OCI-LY1 (cell line): ENCODE measurements around the gene WSCD2.

Source experiments
- H2AFZ ChIP-seq: fragments of 200-600 bp; sonication (generic), shearing (Covaris generic); 2 replicates; pipeline ENCODE4 v1.6.0; 2014; ENCODE audit warnings: antibody characterized with exemption, mild to moderate bottlenecking, low read length
- H3F3A ChIP-seq: fragments of 200-600 bp; sonication (generic), shearing (Covaris generic); 2 replicates; pipeline ENCODE4 v1.6.0; 2014; ENCODE audit warnings: mild to moderate bottlenecking, antibody characterized with exemption, low read length, moderate library complexity; ENCODE audit not compliant: insufficient read depth
- H3K27ac ChIP-seq: fragments of 200-600 bp; sonication (generic); 2 replicates; pipeline ENCODE4 v1.5.1; 2014; ENCODE audit warnings: low read length, mixed run types, mild to moderate bottlenecking, low read depth; ENCODE audit not compliant: poor library complexity, severe bottlenecking
- H3K27me3 ChIP-seq: fragments of 200-600 bp; sonication (generic); 2 replicates; pipeline ENCODE4 v1.6.0; 2014; ENCODE audit warnings: antibody characterized with exemption, mild to moderate bottlenecking, low read length, moderate library complexity; ENCODE audit not compliant: insufficient read depth
- H3K36me3 ChIP-seq: fragments of 200-600 bp; sonication (generic); 2 replicates; pipeline ENCODE4 v1.6.1; 2014; ENCODE audit warnings: mild to moderate bottlenecking, antibody characterized with exemption, low read length, moderate library complexity, mixed read lengths; ENCODE audit not compliant: insufficient read depth
- H3K4me1 ChIP-seq: fragments of 200-600 bp; sonication (generic); 2 replicates; pipeline ENCODE4 v1.5.1; 2014; ENCODE audit warnings: mild to moderate bottlenecking, low read length, moderate library complexity; ENCODE audit not compliant: insufficient read depth, severe bottlenecking
- H3K4me2 ChIP-seq: fragments of 200-600 bp; sonication (generic), shearing (Covaris generic); 2 replicates; pipeline ENCODE4 v1.6.1; 2014; ENCODE audit warnings: low read length
- H3K4me3 ChIP-seq: fragments of 200-600 bp; sonication (generic); 2 replicates; pipeline ENCODE4 v1.5.1; 2014; ENCODE audit warnings: low read length, low read depth, mild to moderate bottlenecking, mixed read lengths; ENCODE audit not compliant: poor library complexity, severe bottlenecking
- H3K79me2 ChIP-seq: fragments of 200-600 bp; shearing (Covaris generic); 2 replicates; pipeline ENCODE4 v1.6.1; 2016; ENCODE audit warnings: mixed run types, low read length, mixed read lengths; ENCODE audit not compliant: insufficient read depth
- H3K9ac ChIP-seq: fragments of 200-600 bp; sonication (generic), shearing (Covaris generic); 2 replicates; pipeline ENCODE4 v1.6.1; 2014; ENCODE audit warnings: mild to moderate bottlenecking, low read length, mixed read lengths
- H3K9me2 ChIP-seq: fragments of 200-600 bp; sonication (generic), shearing (Covaris generic); 2 replicates; pipeline ENCODE4 v1.6.1; 2014; ENCODE audit warnings: low read depth, mild to moderate bottlenecking, low read length, mixed read lengths
- H3K9me3 ChIP-seq: fragments of 200-600 bp; shearing (Covaris generic); 2 replicates; pipeline ENCODE4 v1.6.1; 2014; ENCODE audit warnings: low read length, mixed read lengths
- H4K20me1 ChIP-seq: fragments of 200-600 bp; sonication (generic), shearing (Covaris generic); 2 replicates; pipeline ENCODE4 v1.6.0; 2016; ENCODE audit warnings: mild to moderate bottlenecking, low read length; ENCODE audit not compliant: insufficient read depth
- CTCF ChIP-seq: fragments of 200-600 bp; sonication (generic), shearing (Covaris generic); IDR thresholded peaks from 2 replicates; pipeline ENCODE4 v1.5.1; 2017; ENCODE audit warnings: mild to moderate bottlenecking, antibody characterized with exemption, low read length, moderate library complexity, mixed read lengths
- EZH2 ChIP-seq: fragments of 200-600 bp; sonication (generic), shearing (Covaris generic); IDR thresholded peaks from 2 replicates; pipeline ENCODE4 v1.8.0; 2017; ENCODE audit warnings: borderline replicate concordance, mixed run types, mild to moderate bottlenecking, antibody characterized with exemption, low read length, moderate library complexity, mixed read lengths

The WSCD2 gene

GRCh38 chr12:108196921-108197320 is 67.8 kb downstream of the WSCD2 start:
- Histone ChIP-seq H3F3A (no peaks in the 10 kb centered on the region), H3K27ac (no peak overlapping the region), H3K36me3 (no peaks in the 10 kb centered on the region), H3K9me3 (no peaks in the 10 kb centered on the region), H3K4me3 (no peak overlapping the region), H3K4me2 (no peak overlapping the region), H3K4me1 (no peaks in the 10 kb centered on the region), H3K79me2 (no peaks in the 10 kb centered on the region), H4K20me1 (no peaks in the 10 kb centered on the region), H3K27me3 (no peaks in the 10 kb centered on the region), H3K9me2 (no peaks in the 10 kb centered on the region), H3K9ac (no peak overlapping the region), H2AFZ (no peak overlapping the region)
- no peak for TF ChIP-seq CTCF
- no peak for TF ChIP-seq EZH2

DNA sequence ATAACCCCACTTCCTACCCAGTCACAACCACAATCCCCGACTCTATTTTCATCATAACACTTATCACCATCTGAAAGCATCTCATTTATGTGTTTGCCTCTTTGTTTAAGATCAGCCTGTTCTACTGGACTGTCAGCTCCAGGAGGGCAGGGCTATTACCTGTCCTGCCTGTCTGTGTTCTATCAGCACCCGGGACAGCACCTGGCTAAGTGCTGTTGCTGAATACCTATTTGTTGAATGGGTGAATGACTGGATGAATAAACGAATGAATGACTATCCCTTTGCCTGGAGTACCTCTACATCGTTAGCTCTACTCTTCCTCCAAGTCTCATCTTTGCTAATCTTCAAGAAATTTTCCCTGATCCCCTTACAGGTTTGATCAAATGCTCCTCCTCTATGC is 69.0 kb downstream of the WSCD2 start:
- no peaks in the 10 kb centered on the region for H3F3A ChIP-seq
- H3K9ac ChIP-seq, result no peak overlapping the region
- H3K36me3 ChIP-seq, result no peaks in the 10 kb centered on the region
- H3K4me3 ChIP-seq, result no peak overlapping the region
- no peaks in the 10 kb centered on the region for H3K9me3 ChIP-seq
- H2AFZ ChIP-seq, result no peak overlapping the region
- H3K4me2 ChIP-seq, result no peak overlapping the region
- H3K9me2 ChIP-seq, result no peaks in the 10 kb centered on the region
- H3K27me3 ChIP-seq, result no peaks in the 10 kb centered on the region
- H4K20me1 ChIP-seq, result no peaks in the 10 kb centered on the region
- no peak for TF ChIP-seq CTCF
- no peak for TF ChIP-seq EZH2
- no peaks in the 10 kb centered on the region for H3K4me1 ChIP-seq
- H3K27ac ChIP-seq, result no peak overlapping the region
- no peaks in the 10 kb centered on the region for H3K79me2 ChIP-seq

DNA sequence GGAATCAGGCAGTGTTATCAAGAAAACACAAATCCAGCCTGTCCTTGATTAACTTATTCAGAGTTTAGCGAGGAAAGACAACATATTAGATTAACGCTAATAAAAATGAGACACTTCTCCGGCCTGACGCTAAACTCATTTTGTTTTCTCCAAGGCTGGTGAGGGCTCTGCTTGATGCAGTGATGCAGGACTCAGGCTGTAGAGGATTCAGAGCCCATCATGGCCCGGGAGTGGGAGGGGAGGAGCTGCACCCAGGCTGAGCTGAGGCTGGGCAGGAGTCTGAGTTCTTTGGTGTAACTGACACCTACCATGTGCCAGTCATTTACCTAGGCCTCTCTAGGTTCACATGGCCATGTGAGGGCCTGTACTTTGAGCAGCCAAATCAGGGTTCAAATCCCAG is 70.0 kb downstream of the WSCD2 start:
- no peak overlapping the region for H2AFZ ChIP-seq
- H3K4me3 ChIP-seq, result no peak overlapping the region
- no peaks in the 10 kb centered on the region for H3K4me1 ChIP-seq
- H3K9ac ChIP-seq, result no peak overlapping the region
- no peaks in the 10 kb centered on the region for H3K9me3 ChIP-seq
- no peak overlapping the region for H3K27ac ChIP-seq
- H3K36me3 ChIP-seq, result no peaks in the 10 kb centered on the region
- no peaks in the 10 kb centered on the region for H3K9me2 ChIP-seq
- H3K79me2 ChIP-seq, result no peaks in the 10 kb centered on the region
- TF ChIP-seq CTCF (no peak), EZH2 (no peak)
- no peaks in the 10 kb centered on the region for H3F3A ChIP-seq
- H4K20me1 ChIP-seq, result no peaks in the 10 kb centered on the region
- no peak overlapping the region for H3K4me2 ChIP-seq
- H3K27me3 ChIP-seq, result no peaks in the 10 kb centered on the region
